Activated CD4-positive, alpha-beta T cell treated with anti-CD3 and anti-CD28 coated beads, Interleukin-2, amount 10 ng/mL, durations not matched to agents 7 days and 5 days (primary cell): ENCODE results near the gene LCK. TPM values are rescaled to one million over a fixed set of nuclear protein-coding genes. Genes with fewer than 3 reads are reported as not detected.

Experiments
- CTCF ChIA-PET: fragments of 350-600 bp; sonication (Branson Sonifier 250); formaldehyde crosslinking; loops from one replicate; lab custom pipeline; 2021; ENCODE audit warnings: antibody characterized with exemption; lab: Charles Lee
- POLR2A ChIA-PET: fragments of 350-600 bp; sonication (Branson Sonifier 250); formaldehyde crosslinking; loops from one replicate; lab custom pipeline; 2021; ENCODE audit warnings: antibody characterized with exemption; lab: Charles Lee
- DNase-seq: peaks from one replicate; pipeline ENCODE4 v3.0.0-alpha.2; 2020
- H3K27ac Mint-ChIP-seq: one replicate; pipeline ENCODE4 v1.8.0; 2021; ENCODE audit warnings: mild to moderate bottlenecking, moderate library complexity, mixed read lengths
- H3K27me3 Mint-ChIP-seq: one replicate; pipeline ENCODE4 v1.8.0; 2021; ENCODE audit warnings: mixed read lengths
- H3K36me3 Mint-ChIP-seq: one replicate; pipeline ENCODE4 v1.8.0; 2021; ENCODE audit warnings: low read depth, mixed read lengths
- H3K4me1 Mint-ChIP-seq: one replicate; pipeline ENCODE4 v1.8.0; 2021; ENCODE audit warnings: mixed read lengths
- H3K4me3 Mint-ChIP-seq: one replicate; pipeline ENCODE4 v1.8.0; 2021; ENCODE audit warnings: mild to moderate bottlenecking, moderate library complexity, mixed read lengths
- H3K9me3 Mint-ChIP-seq: one replicate; pipeline ENCODE4 v1.8.0; 2021; ENCODE audit warnings: mixed read lengths
- total RNA-seq, 2 experiments: library from RNA; stranded (reverse); gene quantifications; one replicate each; pipeline ENCODE4 v1.2.3, GENCODE V29; 2021

LCK gene
- total RNA-seq, 2 experiments from 2014 or later = 434 to 495 TPM

GRCh38 chr1:32221980-32222755 is 28.9 kb upstream of the LCK start, which contains the start of the genes EIF3I and TMEM234:
Gene EIF3I, plus strand, starts transcription at chr1:32222407. Its CDS starts 35 bp downstream, at chr1:32222442.
Gene TMEM234, minus strand, starts transcription at chr1:32222353. Its CDS starts 31 bp downstream, at chr1:32222322.
- CTCF ChIA-PET = interaction anchor here (0.6 to 1.4 kb wide), 2 partner anchors 37 to 476 kb away, joined by 3 to 5 read pairs; no protein-coding TSS in a partner anchor
- Mint-ChIP-seq H3K36me3 (peaks cover 24% of the 10 kb centered on the region), H3K4me1 (peaks cover 43% of the 10 kb centered on the region), H3K9me3 (no peaks in the 10 kb centered on the region), H3K27ac (peak within 1 kb of the TSS; percentile 97), H3K4me3 (peak within 1 kb of the TSS; percentile 99), H3K27me3 (no peaks in the 10 kb centered on the region)
- DNase-seq = peak; percentile 96
- POLR2A ChIA-PET = no interaction called here

GRCh38 chr1:32223683-32224082 is 27.4 kb upstream of the LCK start:
- no peaks in the 10 kb centered on the region for H3K27me3 Mint-ChIP-seq
- peak overlapping the region; percentile 97 for H3K27ac Mint-ChIP-seq
- no peak for DNase-seq
- H3K4me1 Mint-ChIP-seq = peaks cover 46% of the 10 kb centered on the region
- CTCF ChIA-PET = interaction anchor here (0.8 to 1.4 kb wide), 5 partner anchors 17 to 170 kb away, joined by 3 to 5 read pairs (median 4); partner anchors contain the start of gene BSDC1
- H3K36me3 Mint-ChIP-seq = peaks cover 39% of the 10 kb centered on the region
- H3K4me3 Mint-ChIP-seq = peak overlapping the region; percentile 99
- H3K9me3 Mint-ChIP-seq = no peaks in the 10 kb centered on the region
- POLR2A ChIA-PET = no interaction called here

GRCh38 chr1:32224285-32224684 is 26.8 kb upstream of the LCK start:
- POLR2A ChIA-PET = no interaction called here
- Mint-ChIP-seq H3K36me3 (peaks cover 40% of the 10 kb centered on the region), H3K27me3 (no peaks in the 10 kb centered on the region), H3K9me3 (no peaks in the 10 kb centered on the region), H3K4me1 (peaks cover 46% of the 10 kb centered on the region), H3K27ac (peak overlapping the region; percentile 97), H3K4me3 (peak overlapping the region; percentile 42)
- CTCF ChIA-PET = interaction anchor here (1.0 to 1.1 kb wide), 2 partner anchors 17 to 70 kb away, joined by 3 to 4 read pairs; no protein-coding TSS in a partner anchor
- no peak for DNase-seq

- Mint-ChIP-seq H3K27ac (no peak overlapping the region), H3K4me1 (peaks cover 15% of the 10 kb centered on the region), H3K36me3 (peaks cover 35% of the 10 kb centered on the region), H3K9me3 (no peaks in the 10 kb centered on the region), H3K27me3 (no peaks in the 10 kb centered on the region), H3K4me3 (no peak overlapping the region)
- ChIA-PET POLR2A (interaction anchor here (0.8 kb wide), 1 partner anchor 12 kb away, joined by 3 read pairs; no protein-coding TSS in a partner anchor), CTCF (interaction anchor here (0.8 to 4.7 kb wide), 4 partner anchors 10 to 20 kb away, joined by 3 to 25 read pairs (median 6); no protein-coding TSS in a partner anchor)
- no peak for DNase-seq
Observed at GRCh38 chr1:32228771-32229170, 22.3 kb upstream of the LCK start.

- no peak overlapping the region for H3K4me3 Mint-ChIP-seq
- peaks cover 20% of the 10 kb centered on the region for H3K36me3 Mint-ChIP-seq
- no peaks in the 10 kb centered on the region for H3K27me3 Mint-ChIP-seq
- POLR2A ChIA-PET = no interaction called here
- H3K9me3 Mint-ChIP-seq = no peaks in the 10 kb centered on the region
- CTCF ChIA-PET = interaction anchor here (0.6 to 1.4 kb wide), 4 partner anchors 9 to 89 kb away, joined by 3 read pairs; no protein-coding TSS in a partner anchor
- peaks cover 3% of the 10 kb centered on the region for H3K4me1 Mint-ChIP-seq
- no peak for DNase-seq
- H3K27ac Mint-ChIP-seq = no peak overlapping the region
Observed at GRCh38 chr1:32231843-32232432, 19.1 kb upstream of the LCK start.

GRCh38 chr1:32232558-32233304 is 18.3 kb upstream of the LCK start:
- peaks cover 14% of the 10 kb centered on the region for H3K36me3 Mint-ChIP-seq
- no peak overlapping the region for H3K4me3 Mint-ChIP-seq
- POLR2A ChIA-PET = no interaction called here
- H3K27ac Mint-ChIP-seq = no peak overlapping the region
- CTCF ChIA-PET = interaction anchor here (0.8 to 1.4 kb wide), 2 partner anchors 12 to 17 kb away, joined by 3 to 4 read pairs; no protein-coding TSS in a partner anchor
- peaks cover 3% of the 10 kb centered on the region for H3K4me1 Mint-ChIP-seq
- no peak for DNase-seq
- H3K9me3 Mint-ChIP-seq = no peaks in the 10 kb centered on the region
- no peaks in the 10 kb centered on the region for H3K27me3 Mint-ChIP-seq

- Mint-ChIP-seq H3K4me1 (peaks cover 8% of the 10 kb centered on the region), H3K4me3 (no peak overlapping the region), H3K27ac (peak overlapping the region; percentile 54), H3K36me3 (no peaks in the 10 kb centered on the region), H3K27me3 (no peaks in the 10 kb centered on the region), H3K9me3 (no peaks in the 10 kb centered on the region)
- CTCF ChIA-PET = interaction anchor here (0.6 to 2.1 kb wide), 7 partner anchors 14 to 79 kb away, joined by 3 to 9 read pairs (median 4); partner anchors contain the start of gene LCK
- DNase-seq = no peak
- POLR2A ChIA-PET = no interaction called here
Observed at GRCh38 chr1:32234792-32235191, 16.3 kb upstream of the LCK start.

- H3K36me3 Mint-ChIP-seq = no peaks in the 10 kb centered on the region
- POLR2A ChIA-PET = interaction anchor here (0.6 kb wide), 1 partner anchor 10 kb away, joined by 3 read pairs; no protein-coding TSS in a partner anchor
- no peak overlapping the region for H3K27ac Mint-ChIP-seq
- CTCF ChIA-PET = interaction anchor here (0.6 to 3.4 kb wide), 7 partner anchors 9 to 133 kb away, joined by 3 to 29 read pairs (median 4); partner anchors contain the start of genes FAM167B and HDAC1
- H3K4me3 Mint-ChIP-seq = peak overlapping the region; percentile 32
- no peak for DNase-seq
- no peaks in the 10 kb centered on the region for H3K9me3 Mint-ChIP-seq
- peaks cover 35% of the 10 kb centered on the region for H3K4me1 Mint-ChIP-seq
- H3K27me3 Mint-ChIP-seq = no peaks in the 10 kb centered on the region
Observed at GRCh38 chr1:32239337-32239736, 11.7 kb upstream of the LCK start.

GRCh38 chr1:32239790-32240139 is 11.3 kb upstream of the LCK start:
- H3K9me3 Mint-ChIP-seq = no peaks in the 10 kb centered on the region
- H3K4me3 Mint-ChIP-seq = peak overlapping the region; percentile 78
- ChIA-PET CTCF (interaction anchor here (1.4 to 3.4 kb wide), 7 partner anchors 9 to 132 kb away, joined by 3 to 29 read pairs (median 5); partner anchors contain the start of genes FAM167B and HDAC1), POLR2A (interaction anchor here (1.2 kb wide), 1 partner anchor 10 kb away, joined by 5 read pairs; no protein-coding TSS in a partner anchor)
- no peak for DNase-seq
- H3K27me3 Mint-ChIP-seq = no peaks in the 10 kb centered on the region
- no peak overlapping the region for H3K27ac Mint-ChIP-seq
- H3K36me3 Mint-ChIP-seq = no peaks in the 10 kb centered on the region
- peaks cover 35% of the 10 kb centered on the region for H3K4me1 Mint-ChIP-seq

- Mint-ChIP-seq H3K9me3 (no peaks in the 10 kb centered on the region), H3K4me1 (peaks cover 35% of the 10 kb centered on the region), H3K36me3 (no peaks in the 10 kb centered on the region), H3K4me3 (peak overlapping the region; percentile 78), H3K27ac (peak overlapping the region; percentile 57), H3K27me3 (no peaks in the 10 kb centered on the region)
- CTCF ChIA-PET = interaction anchor here (0.9 to 3.4 kb wide), 11 partner anchors 8 to 132 kb away, joined by 3 to 29 read pairs (median 4); partner anchors contain the start of genes FAM167B, HDAC1 and LCK
- POLR2A ChIA-PET = interaction anchor here (0.6 to 1.2 kb wide), 3 partner anchors 9 to 159 kb away, joined by 3 to 5 read pairs (median 3); no protein-coding TSS in a partner anchor
- DNase-seq = peak; percentile 53
Observed at GRCh38 chr1:32240140-32240951, 10.7 kb upstream of the LCK start.
